Epithelial cell of proximal tubule (primary cell): ENCODE measurements around the gene COL7A1. TPM values are rescaled to one million over a fixed set of nuclear protein-coding genes. Genes with fewer than 3 reads are reported as not detected.

Source experiments
- DNase-seq: peaks from one replicate; pipeline ENCODE4 v3.0.0-alpha.2; 2011; ENCODE audit warnings: low read depth
- H3K4me3 ChIP-seq: 2 replicates; pipeline ENCODE4 v1.5.1; 2011; ENCODE audit warnings: low read depth, mild to moderate bottlenecking, low read length
- CTCF ChIP-seq: conservative IDR thresholded peaks from 2 replicates; pipeline ENCODE4 v1.5.1; 2012; ENCODE audit warnings: low read depth, mild to moderate bottlenecking, low read length
- total RNA-seq: library from RNA; depleted of rRNA; stranded (reverse); fragments of >200 nt; gene quantifications from 2 replicates; pipeline ENCODE4 v1.2.3, GENCODE V29; 2015

COL7A1 gene
- total RNA-seq, 1 donor from 2014 or later, result 211 TPM

GRCh38 chr3:48581621-48582481 lies 13.3 kb downstream of the COL7A1 start:
- H3K4me3 ChIP-seq, result no peak overlapping the region
- no peak for TF ChIP-seq CTCF
- no peak for DNase-seq

GRCh38 chr3:48576647-48577046 lies 18.5 kb downstream of the COL7A1 start:
- no peak for TF ChIP-seq CTCF
- H3K4me3 ChIP-seq, result no peak overlapping the region
- no peak for DNase-seq

- no peak overlapping the region for H3K4me3 ChIP-seq
- TF ChIP-seq CTCF, result no peak
Observed at GRCh38 chr3:48575366-48575765, 19.8 kb downstream of the COL7A1 start.

GRCh38 chr3:48573973-48574585 lies 21.1 kb downstream of the COL7A1 start:
- DNase-seq, result no peak
- no peak overlapping the region for H3K4me3 ChIP-seq
- no peak for TF ChIP-seq CTCF

More at GRCh38 chr3:48575366-48575765, 19.8 kb downstream of the COL7A1 start:
- DNase-seq, result no peak

GRCh38 chr3:48572517-48572916 lies 22.6 kb downstream of the COL7A1 start:
- DNase-seq, result no peak
- H3K4me3 ChIP-seq, result no peak overlapping the region
- TF ChIP-seq CTCF, result no peak

- no peak for DNase-seq
- no peak overlapping the region for H3K4me3 ChIP-seq
- no peak for TF ChIP-seq CTCF
Observed at GRCh38 chr3:48571938-48572337, 23.2 kb downstream of the COL7A1 start.
